Activated CD4-positive, alpha-beta T cell treated with anti-CD3 and anti-CD28 coated beads, Interleukin-2, amount 50 U/mL, for 16 hours (primary cell): ENCODE data around the gene ANK2.

Experiments used
- DNase-seq: peaks from one replicate; pipeline ENCODE4 v3.0.0-alpha.2; 2020

The ANK2 gene

DNA sequence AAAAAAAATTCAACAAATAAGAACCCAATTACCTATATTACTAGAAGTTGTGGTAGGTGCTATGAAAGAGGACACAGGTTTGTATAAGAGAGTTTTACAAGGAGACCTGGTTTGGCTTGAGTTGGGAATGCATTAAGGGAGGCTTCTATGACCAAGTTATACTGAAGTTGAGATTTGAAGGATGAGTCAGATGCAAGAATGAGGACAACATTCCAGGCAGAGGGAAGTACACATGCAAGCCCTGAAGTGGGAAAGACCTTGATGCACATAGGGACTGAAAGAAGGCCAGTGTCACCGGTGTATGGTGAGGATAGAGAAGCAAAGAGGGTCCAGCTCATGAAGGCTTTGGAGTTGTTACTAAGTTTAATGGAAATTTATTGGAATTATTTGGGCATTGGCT is 52.2 kb downstream of the ANK2 start:
- DNase-seq, result no peak

DNA sequence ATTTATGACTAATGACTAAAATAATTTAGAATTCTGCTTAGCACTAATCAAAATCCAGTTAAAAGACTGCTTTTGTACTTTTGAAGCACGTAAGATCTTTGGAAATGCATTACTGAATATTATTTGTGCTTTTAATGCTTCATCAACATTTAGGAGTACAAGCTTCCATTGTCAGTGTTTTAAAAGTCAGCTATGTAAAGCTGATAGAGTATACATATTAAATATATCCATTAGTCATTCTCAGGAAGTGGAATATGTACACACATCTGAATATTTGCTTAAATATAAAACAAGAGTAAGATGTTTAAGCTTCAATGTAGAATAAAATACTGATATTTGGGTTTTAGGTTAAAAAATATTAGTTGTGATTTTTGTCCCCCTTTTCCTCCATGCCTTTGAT is 54.1 kb downstream of the ANK2 start:
- DNase-seq, result no peak

DNA sequence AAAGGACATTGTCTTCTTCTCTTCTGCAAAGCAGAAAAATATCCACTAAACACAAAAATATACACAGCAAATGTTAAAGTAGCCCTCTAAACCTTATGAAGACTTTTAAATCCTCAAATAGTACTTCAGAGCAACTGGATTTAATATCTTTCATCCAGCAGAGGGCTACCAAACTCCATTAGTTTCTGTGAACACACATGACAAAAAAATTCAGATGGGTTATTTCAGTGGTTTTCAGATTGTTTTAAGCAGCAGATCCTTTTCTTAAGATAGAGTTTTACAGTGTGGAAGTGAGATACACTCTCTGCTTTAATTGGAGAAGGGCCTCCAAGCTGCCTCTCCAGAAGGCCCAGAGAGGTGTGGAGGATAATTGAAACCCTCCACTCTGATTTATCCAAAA is 56.7 kb downstream of the ANK2 start:
- no peak for DNase-seq

DNA sequence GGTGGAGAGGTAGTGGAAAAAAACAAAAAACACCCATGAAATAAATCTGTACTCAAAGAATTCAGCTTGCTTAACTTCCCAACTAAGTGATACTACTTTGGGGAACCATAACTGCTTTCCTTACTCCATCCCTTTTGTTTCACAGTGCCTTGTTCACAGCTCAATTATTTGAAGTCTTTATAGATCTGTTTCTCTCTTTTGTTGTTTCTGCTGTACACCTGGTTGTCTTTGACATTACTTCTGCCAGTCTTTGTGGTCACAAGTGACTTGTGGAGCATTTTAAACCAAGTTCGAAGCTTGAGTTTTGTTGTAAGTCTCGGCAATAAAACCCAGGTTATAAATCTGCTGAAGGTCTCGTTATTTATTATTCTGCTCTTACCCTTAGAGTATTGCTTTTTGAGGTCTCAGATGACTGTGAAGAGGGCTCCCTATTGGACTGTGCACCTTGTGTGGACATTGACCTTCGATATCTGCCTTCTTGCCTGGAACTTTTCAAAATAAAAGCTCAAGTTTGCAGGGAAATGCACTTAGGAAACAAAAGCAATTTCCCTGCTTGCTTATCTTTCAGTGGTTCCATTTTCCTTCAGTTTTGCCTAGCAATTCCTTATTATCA is 59.8 kb downstream of the ANK2 start:
- no peak for DNase-seq

DNA sequence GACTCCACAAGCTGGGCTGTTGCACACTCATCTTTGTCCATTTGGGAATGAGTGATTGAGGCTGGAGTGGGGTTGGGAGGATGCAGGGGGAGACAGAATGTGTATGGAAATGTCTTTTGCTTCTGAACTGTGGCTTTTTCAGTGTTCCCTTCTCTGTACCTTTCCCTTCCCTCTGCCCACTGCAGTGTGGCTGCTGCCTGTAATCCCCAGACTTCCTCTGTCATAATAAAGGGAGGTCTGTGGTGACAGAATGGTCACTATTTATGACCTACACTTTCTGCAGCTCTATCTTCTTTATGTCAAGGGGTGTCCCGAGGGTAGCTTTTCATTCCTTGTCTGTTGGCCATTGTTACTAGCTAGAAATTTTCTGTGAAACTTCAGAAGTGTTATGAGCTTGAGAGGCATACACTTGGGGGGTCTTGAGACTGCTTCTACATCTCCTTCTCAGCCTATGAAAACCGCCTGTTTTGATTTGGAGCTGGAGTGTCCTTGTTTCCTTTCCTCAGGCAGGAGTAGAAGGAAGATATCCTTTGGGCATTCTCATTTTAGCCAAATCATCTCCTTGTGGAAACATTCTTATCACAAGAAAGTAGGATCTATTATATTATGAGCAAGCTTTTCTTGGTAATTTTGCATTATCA is 63.0 kb downstream of the ANK2 start:
- DNase-seq, result no peak

DNA sequence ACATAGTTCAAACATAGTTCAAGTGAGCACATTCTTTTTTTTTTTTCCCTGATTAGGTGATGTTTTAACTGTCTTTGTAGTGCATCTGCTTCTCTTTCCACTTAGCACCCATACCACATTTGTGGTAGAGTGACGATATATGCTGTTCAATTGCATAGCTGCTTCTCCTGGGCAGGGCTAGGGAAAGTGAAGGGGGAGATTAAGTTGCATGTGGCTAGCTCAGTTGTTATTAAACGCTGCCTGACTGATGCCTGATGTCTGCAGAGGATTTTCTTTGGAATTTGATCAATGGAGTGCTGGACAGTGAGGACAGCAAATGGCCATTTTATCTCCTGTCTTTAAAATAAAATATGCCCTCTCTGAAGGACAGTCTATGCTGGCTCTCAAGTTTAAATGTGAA is 63.7 kb downstream of the ANK2 start:
- DNase-seq, result no peak

DNA sequence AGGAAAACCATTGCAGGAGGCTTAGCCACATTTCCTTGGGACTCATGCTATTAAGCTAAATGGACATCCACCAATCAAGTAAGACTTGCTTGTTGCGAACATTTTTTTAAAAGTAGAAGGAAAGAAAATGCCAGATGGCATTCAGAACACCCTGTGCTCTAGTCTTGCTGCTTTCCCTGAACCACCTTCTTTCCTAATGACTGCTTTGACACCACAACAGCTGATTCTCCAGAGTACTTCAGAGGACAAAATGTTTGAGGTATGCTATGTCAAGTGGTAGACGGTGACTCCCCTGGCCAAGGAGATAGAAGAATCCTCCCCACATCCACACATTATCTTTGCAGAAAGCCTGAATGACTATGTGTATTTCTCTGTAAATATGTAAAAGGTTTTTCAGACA is 65.4 kb downstream of the ANK2 start:
- no peak for DNase-seq

DNA sequence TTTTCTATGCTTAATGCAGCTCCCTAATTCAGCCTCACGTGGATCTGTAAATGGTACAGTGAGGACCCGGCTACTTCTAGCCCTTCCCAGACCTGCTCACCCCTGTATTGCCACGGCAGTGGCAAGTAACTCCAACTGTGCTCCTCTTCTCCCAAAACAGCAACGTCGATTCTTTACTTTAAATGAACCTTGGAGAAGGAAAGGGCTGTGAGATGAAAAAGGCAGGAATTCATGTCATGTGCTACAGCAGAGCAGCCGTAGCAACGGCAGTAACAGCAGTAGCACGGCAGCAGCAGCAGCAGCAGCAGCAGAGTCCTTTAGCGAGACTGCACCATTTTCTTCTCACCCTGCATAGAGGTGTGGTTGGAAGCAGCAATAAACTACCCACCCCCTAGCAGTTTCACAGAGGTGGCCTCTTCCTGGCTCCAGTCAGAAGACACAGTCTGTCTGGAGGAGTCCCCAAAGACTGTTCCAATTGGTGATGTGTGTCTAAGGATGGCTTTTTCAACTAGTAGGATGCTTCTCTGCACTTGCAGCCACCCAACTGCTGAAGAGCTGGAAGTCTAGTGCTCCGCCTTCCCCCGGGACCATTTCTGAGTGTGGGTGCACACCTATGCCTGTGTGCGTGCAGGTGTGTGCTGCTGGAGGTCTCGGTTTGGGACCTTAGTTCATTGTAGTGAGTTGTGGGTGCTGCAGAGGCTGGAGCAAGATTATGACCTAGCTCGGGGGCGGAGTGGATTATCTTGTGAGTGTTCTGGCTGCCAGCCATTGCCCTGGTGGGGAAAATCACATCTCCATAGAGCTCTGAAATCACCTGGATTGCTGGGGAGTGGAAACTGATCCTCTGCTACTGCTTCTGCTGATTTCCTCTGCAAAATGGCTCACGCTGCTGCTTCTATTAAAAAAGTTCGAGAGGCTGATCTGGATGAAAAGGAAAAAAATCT is 67.2 kb downstream of the ANK2 start:
- no peak for DNase-seq

DNA sequence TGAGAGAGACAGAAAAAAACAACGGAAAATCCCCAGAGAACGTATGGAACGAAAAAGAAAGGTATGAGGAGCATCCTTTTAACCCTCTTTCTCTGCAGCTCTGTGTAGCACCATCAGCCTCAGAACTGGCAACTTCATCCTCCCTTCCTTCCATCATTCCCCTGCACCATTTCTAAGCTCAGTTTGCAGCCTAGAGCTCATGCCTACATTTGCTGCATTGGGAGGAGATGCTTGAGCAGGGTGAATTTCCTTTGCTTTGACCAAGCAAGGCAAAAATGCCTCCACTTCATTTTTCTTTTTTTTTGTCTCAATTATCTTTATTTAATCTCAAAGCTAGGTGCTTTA is 67.9 kb downstream of the ANK2 start:
- DNase-seq, result no peak

DNA sequence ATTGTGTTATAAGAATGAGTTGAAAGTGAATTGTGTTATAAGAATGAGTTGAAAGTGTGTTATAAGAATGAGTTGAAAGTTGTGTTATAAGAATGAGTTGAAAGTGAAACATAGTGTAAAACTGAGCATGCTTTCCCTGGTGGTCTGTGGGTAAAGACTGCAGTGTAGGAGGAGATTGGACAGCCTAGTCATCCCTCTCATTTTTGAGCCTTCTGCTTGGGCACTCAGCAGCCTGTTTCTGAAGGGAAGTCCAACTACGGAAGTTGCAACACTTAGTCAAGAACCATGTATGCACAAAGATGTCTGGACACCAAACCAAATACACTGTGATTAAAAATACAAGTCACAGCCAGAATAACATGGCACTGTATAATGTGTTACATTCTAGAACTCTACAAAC is 72.6 kb downstream of the ANK2 start:
- DNase-seq, result no peak

DNA sequence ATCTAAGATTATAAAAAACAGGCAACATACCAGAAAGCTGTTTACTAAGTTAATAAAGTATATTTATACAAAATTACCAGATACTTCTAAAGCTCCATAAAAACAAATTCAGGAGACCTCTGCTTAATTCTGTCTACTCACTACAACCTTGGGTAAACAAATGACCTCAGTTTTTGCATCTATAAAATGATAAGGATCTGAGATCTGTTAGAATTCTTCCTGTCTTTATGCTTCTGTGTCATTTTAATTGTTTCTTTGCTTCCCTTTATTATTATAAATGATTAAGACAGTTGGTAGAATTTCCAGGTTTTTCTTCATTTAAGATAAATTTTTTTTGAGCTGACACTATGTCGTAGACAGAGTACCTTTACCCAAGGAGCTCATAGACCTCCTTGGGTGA is 76.0 kb downstream of the ANK2 start:
- no peak for DNase-seq

DNA sequence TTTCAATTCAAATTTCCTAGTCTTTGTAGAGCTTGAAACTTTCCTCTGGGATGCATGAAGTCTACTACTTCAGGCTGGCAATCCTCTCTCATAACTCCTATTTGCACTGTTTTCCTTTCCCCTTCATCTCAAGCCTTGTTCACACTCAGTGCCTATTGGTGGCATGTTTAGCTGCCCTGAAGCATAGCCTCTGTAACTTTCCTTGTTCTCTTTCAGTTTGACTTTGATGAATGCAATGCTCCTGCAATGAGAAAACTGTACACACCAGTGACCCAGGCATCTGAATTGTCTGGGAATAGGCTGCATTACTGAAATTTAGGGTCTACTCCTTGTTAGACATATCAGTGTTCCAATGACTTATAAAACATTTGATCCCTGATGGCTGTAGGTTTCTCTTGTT is 81.7 kb downstream of the ANK2 start:
- DNase-seq, result no peak

DNA sequence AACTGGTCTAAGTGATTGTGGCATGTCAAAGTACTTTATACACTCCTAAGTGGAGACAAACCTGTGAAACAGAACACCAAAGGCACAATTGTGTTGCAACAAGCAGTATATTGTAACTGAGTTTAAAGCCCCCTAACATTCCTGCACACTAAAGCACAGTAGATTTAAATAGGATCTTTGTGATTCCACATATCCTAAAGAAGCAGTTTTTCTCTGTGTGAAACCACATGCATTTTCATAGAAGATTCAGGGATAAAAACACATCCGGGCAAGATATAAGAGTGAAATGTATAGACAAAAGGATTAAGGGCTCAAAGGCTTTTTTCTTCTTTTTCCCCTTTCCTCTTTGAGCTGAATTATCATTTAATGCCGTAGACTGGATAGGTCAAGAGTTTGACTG is 82.2 kb downstream of the ANK2 start:
- DNase-seq, result no peak

DNA sequence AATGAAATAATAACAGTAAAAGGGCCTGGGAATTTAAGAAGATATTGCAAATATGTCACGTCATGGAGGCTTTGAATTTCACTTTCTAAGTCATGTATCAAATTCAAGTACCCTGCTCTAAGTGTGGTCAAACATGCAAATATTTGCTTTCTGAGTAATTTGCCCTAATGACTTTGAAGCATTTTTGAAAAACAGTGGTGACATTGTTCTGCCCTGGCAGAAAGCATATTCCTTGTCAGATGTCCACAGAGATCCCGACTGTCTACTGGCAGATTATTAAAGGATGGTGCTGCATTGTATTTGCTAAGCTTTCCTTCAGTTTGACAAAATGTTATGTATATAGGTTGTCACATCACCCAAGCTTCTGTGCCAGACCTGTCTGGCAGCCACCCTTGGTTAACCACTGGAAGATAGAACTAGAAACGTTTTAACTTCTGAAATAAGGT is 92.5 kb downstream of the ANK2 start:
- DNase-seq, result no peak

DNA sequence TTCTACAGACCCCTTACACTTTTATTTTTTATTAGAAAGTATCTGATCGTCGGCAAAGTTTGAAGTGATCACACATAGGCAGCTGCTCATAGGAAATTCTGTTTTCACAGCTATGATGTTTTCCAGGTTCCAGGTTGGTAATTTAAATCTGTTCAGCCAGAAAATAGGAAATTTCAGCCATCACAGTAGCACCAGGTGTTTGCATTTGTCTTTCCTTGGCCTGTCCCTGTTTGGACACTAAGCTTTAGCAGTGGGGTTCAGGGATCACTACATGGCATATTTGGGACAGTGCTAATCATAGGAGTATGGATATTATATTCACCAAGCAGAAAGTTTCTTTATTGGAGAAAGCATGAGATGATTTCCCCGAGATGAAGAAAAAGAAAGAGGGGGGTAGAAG is 92.9 kb downstream of the ANK2 start:
- DNase-seq, result no peak

DNA sequence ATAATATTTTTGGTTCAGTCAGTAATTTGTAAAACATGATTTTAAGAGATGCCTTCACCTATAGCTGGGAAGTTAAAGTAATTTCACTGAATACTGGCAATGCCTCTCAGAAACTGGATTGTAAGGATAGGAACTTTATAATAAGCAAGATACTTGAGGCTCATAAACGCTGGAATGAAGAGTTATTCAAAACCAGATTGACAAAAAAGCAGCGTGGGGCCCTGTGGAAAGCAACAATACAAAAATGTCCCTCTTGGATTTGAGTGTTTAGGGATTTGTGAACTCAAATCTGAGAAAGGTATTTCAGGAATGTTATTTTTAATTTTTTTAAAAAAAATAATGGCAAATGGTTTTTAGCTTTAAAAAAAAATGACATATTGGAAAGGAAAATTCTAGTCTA is 94.6 kb downstream of the ANK2 start:
- DNase-seq, result no peak

DNA sequence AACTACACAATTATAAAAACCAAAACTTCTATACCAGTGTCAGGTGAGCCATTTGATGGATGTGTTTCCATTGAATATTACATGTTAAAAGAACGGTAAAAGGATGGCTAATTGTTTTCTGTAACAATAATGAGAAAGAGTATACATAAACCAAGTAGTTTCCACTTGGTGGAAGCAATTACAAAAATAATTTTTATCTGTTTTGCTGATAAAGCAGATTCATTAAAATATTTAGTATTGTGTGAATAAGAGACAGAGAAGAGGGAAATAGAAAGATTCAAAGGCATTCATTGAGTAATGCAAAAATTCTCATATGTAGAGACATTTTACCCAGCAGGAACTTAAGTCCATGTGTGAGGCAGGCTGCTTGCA is 95.7 kb downstream of the ANK2 start:
- no peak for DNase-seq

DNA sequence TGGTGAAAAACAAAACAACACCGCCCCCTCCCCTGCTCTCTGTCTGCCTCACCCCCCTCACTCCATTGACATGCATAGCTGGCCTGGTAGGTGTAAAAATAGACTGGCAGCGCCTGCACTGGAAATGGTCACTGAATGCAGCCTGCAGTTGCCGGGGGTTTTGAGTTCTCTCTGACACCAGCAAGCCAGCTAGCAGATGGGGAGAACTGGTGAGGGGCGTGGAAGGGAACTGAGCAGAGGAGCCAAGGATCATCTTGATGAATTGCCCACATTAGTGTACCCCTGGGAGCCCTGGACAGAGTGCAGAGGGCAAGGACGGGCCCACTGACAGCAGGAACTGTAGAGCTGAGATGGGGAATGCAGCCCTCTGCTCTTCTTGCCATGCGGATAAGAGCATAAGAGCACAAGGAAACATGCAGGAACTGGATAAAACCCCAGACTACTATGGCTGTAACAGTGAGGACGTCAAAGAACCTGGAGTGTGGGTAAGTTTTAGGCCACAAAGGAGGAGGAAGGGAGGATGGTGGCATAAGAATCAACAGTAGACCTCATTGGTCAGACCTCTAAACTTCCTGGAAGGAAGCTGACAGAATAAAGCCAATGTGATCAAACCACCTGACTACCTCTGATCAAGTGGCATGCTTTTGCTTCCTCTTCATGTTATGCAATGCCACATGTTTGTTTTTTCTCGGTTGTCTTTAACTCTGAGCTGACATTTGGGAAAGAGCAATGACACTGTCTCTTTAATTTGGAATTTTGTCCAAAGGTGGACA is 96.3 kb downstream of the ANK2 start:
- DNase-seq, result no peak

DNA sequence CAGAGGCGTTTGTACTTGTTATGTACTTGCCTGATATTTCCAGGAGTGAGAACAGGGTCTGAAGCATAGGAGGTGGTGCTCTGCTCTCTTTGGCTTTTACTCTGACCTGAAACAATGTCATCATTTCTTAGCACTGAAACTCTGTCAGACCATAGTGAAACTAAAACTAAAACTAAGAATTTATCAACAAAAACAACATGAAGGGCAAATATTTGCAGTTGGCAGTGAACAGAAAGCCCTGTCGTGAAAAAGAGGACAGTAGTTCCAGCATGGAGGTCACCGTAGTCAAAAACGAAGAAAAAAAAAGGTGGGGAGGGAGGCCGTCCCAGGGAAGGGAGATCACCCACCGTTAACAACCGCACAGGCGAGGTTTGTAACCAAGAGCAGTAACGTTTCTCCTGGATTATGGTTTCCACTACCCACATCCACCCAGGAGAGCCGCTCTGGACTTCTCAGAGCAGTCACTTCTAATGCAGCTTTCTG is 97.5 kb downstream of the ANK2 start:
- peak; percentile 10 for DNase-seq

DNA sequence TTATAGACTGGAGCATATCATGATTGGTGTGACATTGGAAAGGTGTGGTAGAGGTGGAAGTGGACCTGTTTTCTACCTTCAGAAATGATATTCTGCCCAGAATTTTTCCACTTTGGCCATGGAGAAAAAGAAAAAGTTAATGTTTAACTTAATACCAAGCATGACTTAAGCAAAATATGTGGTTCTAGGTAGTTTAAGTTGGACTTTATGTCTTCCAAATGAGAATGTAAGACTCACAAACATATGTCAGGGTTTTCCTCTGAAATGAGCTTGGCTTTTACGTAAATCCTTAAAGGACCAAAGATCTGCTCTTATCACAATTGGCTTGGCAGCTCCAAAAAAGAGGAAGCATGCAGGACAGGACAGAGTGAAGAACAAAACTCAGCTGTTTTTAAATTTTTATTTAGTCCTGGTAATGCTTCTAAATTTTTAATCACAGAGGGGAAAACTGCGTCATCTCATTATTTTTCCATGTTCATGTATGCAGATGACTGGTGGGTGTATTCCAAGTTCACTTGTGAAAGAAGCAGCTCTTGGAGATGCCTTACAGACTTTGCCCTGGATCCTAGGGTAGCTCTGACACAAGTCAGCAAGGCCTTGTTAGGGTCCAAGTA is 98.2 kb downstream of the ANK2 start:
- DNase-seq, result no peak

DNA sequence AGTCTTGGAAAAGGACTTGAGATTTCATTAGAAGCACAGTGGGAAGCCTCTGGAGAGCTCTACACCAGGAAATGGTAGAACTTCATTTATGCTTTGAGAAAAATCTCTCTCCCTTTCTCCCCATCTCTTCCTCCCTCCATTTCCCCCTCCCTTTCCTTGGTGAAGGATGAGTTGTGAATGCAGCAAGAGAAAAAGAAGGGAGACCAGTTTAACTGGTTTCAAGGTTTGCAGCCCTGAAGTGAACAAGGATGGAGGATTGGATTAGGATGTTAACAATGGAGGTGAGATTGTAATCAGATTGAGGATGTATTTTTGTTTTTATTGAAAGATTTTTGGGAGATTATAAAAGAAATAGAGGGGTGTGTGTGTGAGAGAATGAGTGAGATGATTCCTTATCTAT is 99.5 kb downstream of the ANK2 start:
- DNase-seq, result no peak

DNA sequence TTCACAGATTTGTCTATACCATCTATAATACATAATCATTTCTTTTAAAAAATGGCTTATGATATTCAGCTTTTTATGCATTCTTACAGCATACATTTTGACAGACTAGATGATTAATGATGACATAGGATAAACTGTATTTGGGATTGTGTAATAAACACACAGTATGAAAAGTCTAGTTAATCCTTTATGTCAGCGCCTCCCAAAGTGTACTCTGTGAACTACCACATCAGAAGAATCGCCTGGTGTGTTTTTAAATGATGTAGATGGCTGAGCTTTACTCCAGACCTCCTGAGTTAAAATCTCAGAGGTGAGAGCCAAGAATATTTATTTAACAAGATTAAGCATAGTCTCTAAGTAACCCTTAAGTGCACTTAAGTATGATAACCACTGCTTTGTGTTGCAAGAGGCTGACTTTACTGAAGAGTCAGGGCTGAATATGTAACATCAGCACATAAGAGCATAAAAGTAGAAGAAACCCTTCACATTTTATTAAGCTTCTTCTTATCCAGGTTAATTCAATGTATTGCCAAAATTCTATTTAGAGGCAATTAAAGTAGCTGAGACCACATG is 104.2 kb downstream of the ANK2 start:
- DNase-seq, result no peak

DNA sequence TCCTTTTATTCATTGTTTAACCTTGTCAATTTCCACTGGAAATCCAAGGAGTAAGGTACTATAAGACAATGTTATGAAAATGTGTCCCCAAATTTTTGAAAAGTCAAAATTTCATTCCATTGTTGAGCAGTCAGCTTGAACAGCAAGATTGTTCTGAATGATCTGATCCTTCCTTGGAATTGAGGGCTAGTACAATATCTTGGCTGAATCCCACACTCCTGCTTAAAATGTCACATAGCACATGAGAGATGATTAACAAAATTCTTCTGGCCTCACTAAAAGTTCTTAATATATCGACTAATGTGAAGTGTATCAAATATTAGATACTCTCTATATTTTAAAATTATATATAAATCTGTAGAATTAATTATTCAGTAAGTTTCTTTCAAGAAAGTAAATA is 104.8 kb downstream of the ANK2 start:
- DNase-seq, result no peak
